Head of caudate nucleus (tissue), 42 donors: ENCODE results near the gene SCFD1.
"Not testable (repeated sequence)": the region's sequence is repeated elsewhere in the genome, so short reads cannot be mapped to it uniquely, and the experiment has no call there.

Source experiments
- DNase-seq, 42 donors: peaks; one replicate each; pipeline versions ENCODE4 v3.0.0 to v3.0.0-alpha.2; 2020 to 2021; ENCODE audit warnings: mixed read lengths in 7 of 42
- intact Hi-C: fragments of 100-400 bp; cut with DNase I; formaldehyde crosslinking; loops from one replicate; pipeline ENCODE4 v1.15.0; 2022

Gene SCFD1

DNA sequence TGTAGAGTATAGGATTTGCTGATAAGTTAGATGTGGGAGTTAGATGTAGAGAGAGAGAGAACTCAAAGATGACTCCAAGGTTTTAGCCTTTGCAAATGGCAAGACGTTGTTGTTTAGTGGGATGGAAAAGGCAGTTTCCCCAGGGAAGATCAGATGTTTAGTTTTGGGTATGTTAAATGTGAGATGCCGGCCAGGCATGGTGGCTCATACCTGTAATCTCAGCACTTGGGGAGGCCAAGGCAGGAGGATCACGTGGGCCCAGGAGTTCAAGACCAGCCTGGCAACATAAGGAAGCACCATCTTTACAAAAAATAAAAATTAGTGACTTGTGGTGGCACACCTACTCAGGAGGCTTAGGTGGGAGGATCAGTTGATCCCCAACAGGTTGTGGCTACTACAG is 33.5 kb downstream of the SCFD1 start:
- intact Hi-C loops: no loop called here
- no peak for DNase-seq

- intact Hi-C loops: no loop called here
- DNase-seq: peak in 19 of 42 donors; percentile 9 to 66 (median 22)
Measured at GRCh38 chr14:30656190-30656632, 34.1 kb downstream of the SCFD1 start.

GRCh38 chr14:30657050-30657449 is 34.9 kb downstream of the SCFD1 start:
- DNase-seq: no peak
- intact Hi-C loops: no loop called here

DNA sequence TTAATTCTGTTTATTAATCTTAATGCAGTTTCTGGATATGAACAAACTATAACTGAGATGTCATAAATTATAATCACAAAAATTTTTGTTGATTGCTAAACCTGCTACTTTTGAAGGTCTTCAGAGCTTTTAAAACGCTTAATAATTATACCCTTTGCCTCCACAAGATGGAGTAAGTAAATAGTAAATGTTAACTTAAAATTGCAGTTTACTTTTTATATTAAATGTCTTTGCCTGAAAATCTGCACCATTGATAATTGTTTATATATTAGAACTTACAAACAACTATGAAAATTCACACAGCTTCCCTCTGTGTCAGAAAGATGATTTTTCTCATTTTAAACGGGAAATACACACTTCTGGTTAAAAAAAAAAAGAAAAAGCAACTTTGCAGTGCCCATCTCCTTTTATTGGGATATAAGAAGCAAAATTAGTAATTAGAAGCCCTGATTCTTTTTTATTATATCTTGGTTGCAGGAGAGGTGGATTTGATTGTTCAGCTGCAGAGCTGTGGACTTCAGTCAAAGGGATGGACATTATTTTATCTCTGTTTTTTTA is 35.6 kb downstream of the SCFD1 start:
- intact Hi-C loops: no loop called here
- DNase-seq: no peak

DNA sequence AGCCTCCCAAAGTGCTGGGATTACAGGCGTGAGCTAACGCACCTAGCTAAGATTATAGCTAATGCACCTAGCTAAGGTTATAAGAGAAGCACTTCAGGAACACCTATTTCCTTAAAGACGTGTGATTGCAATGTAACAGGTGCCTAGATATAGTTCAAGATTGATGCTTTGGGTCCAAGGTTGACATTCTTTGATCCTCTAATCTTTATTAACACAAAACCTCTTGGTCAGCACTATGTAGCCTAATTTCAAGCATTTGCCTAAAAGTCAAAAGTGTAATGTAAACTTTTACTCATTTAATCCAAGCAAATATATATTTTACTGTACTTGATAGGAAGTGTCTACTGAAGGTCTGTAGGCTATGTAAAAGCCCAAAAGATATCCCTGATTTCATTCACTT is 36.5 kb downstream of the SCFD1 start:
- intact Hi-C loops: no loop called here
- no peak for DNase-seq

- intact Hi-C loops: no loop called here
Measured at GRCh38 chr14:30669594-30669993, 47.5 kb downstream of the SCFD1 start.

GRCh38 chr14:30673071-30673470 is 51.0 kb downstream of the SCFD1 start:
- intact Hi-C loops: no loop called here
- no peak for DNase-seq

More at GRCh38 chr14:30669594-30669993, 47.5 kb downstream of the SCFD1 start:
- no peak for DNase-seq

DNA sequence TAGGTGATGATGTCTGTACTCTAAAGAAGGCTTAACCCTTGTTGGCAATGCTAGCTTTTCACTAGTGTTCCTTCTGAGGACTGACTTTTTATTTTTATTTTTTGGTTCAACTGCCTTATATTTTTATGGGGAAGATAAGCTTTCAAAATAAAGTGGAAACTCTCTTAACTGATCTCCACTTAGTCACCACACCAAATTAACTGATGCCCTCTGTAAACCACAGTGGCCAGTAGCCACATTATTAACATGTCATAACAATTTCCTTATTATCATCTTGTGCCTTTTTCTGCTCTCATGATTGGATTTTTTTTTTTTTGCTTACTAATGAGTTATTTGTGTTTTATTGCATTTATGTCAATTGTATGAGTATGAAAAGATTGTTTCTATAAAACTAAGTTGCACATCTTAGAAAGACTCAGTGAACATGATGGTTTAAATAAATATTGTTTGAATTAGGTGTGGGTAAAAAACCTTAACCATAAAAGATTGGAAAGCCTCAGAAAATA is 56.9 kb downstream of the SCFD1 start:
- intact Hi-C loops: no loop called here
- no peak for DNase-seq

- DNase-seq: no peak
- intact Hi-C loops: no loop called here
Measured at GRCh38 chr14:30680036-30680435, 57.9 kb downstream of the SCFD1 start.

GRCh38 chr14:30680776-30681175 is 58.7 kb downstream of the SCFD1 start:
- DNase-seq, intact Hi-C loops: not testable (repeated sequence)

DNA sequence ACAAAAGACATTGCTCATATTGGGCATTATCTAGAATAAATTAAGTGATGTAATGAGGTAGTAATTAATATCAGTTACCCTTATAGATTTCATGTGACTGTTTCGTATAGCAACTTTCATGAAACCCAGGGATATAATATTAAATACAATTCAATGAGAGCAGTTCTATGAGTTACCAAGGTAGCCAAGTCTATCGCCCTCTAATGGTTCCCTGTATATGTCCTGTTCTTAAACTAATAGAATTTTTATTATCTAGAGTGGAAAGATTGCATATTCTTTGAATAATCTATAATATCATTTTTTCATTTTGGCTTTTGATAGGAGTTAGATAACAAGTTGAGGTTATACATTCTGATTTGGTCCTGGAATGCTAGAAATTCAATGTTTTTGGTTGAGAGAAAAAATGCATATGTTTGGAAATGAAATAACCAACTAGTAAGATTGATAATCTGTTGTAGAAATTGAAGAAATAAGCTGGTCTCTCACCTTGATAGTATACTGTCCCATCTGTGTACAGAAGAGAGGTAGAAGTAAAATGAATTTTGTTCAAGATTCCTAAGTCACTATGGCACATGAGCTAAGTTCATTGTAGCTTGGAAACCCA is 59.7 kb downstream of the SCFD1 start:
- intact Hi-C loops: no loop called here
- DNase-seq: no peak

GRCh38 chr14:30690487-30691355 is 68.6 kb downstream of the SCFD1 start:
- peak in 2 of 42 donors; percentile 11 to 39 for DNase-seq
- intact Hi-C loops: not testable (repeated sequence)

- DNase-seq: no peak
- intact Hi-C loops: no loop called here
Measured at GRCh38 chr14:30691751-30692398, 69.8 kb downstream of the SCFD1 start.

GRCh38 chr14:30692669-30693068 is 70.5 kb downstream of the SCFD1 start:
- intact Hi-C loops: no loop called here
- no peak for DNase-seq

GRCh38 chr14:30698463-30698862 is 76.3 kb downstream of the SCFD1 start:
- DNase-seq: no peak
- intact Hi-C loops: no loop called here

DNA sequence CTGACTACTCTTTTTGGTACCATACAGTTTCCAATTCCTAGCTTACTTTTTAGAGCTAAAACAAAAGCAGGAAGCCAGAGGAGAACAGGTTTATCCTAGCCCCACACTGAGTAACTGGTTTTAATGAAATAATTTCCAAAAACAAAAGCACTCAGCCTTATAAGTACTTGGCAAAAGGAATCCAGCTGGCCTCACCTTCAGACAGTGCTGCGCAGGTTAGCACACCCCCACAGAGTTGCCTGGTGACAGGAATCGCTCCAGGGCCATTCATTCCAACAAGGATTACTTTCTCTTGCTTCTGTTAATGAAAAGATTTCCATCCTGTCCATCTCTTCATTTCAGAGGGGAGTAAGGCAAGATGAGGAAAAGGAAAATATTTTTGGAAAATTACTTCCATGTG is 84.6 kb downstream of the SCFD1 start:
- intact Hi-C loops: no loop called here
- peak in 13 of 42 donors; percentile 5 to 57 (median 21) for DNase-seq

DNA sequence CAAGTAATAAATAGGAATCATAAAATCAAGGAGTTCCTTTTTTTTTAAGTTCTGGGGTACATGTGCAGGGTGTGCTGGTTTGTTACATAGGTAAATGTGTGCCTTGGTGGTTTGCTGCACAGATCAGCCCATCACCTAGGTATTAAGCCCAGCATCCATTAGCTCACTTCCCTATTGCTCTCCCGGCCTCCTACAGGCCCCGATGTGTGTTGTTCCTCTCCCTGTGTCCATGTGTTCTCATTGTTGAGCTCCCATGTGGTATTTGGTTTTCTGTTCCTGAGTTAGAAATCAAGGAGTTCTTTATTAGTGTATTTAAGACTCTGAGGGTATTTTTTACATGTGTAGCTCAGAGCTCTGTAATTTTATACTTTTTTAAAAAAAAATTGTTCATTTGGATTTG is 86.0 kb downstream of the SCFD1 start:
- intact Hi-C loops: no loop called here
- DNase-seq: no peak

DNA sequence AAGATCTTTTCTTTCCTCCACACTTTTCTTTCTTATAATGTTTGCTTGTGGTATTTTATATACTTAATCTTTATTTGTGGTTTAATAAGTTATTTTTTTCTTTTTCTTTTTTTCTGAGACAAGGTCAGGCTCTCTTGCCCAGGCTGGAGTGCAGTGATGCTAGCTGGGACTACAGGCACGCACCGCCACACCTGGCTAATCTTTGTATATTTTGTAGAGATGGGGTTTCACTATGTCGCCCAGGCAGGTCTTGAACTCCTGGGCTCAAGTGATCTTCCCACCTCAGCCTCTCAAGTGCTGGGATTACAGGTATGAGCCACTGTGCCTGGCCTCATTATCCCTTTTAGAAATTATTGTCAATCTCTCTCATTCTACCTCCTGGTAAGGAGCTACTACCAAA is 87.1 kb downstream of the SCFD1 start:
- intact Hi-C loops: no loop called here
- DNase-seq: no peak

- intact Hi-C loops: no loop called here
- no peak for DNase-seq
Measured at GRCh38 chr14:30710876-30711275, 88.8 kb downstream of the SCFD1 start.

GRCh38 chr14:30719137-30719536 is 97.0 kb downstream of the SCFD1 start:
- no peak for DNase-seq
- intact Hi-C loops: no loop called here
